Activated CD4-positive, alpha-beta T cell treated with anti-CD3 and anti-CD28 coated beads for 36 hours (primary cell): ENCODE data around the gene NDUFS8. TPM values are rescaled to one million over a fixed set of nuclear protein-coding genes. Genes with fewer than 3 reads are reported as not detected.

Source experiments
- ATAC-seq: fragments of 200-7000 bp; cut with Tn5 transposase; one replicate; pipeline ENCODE4 v1.10.0; 2021; ENCODE audit warnings: mild to moderate bottlenecking, moderate library complexity
- CTCF ChIA-PET: fragments of 350-600 bp; sonication (Branson Sonifier 250); formaldehyde crosslinking; loops from one replicate; lab custom pipeline; 2021; ENCODE audit warnings: antibody characterized with exemption; lab: Charles Lee
- POLR2A ChIA-PET: fragments of 350-600 bp; sonication (Branson Sonifier 250); formaldehyde crosslinking; loops from one replicate; lab custom pipeline; 2021; ENCODE audit warnings: antibody characterized with exemption, inconsistent platforms; lab: Charles Lee
- DNase-seq: peaks from one replicate; pipeline ENCODE4 v3.0.0-alpha.2; 2020
- H3K27ac Mint-ChIP-seq: one replicate; pipeline ENCODE4 v1.8.0; 2021; ENCODE audit warnings: mixed read lengths
- H3K27me3 Mint-ChIP-seq: one replicate; pipeline ENCODE4 v1.8.0; 2021; ENCODE audit warnings: mixed read lengths
- H3K36me3 Mint-ChIP-seq: one replicate; pipeline ENCODE4 v1.8.0; 2021; ENCODE audit warnings: low read depth, mixed read lengths
- H3K4me1 Mint-ChIP-seq: one replicate; pipeline ENCODE4 v1.8.0; 2021; ENCODE audit warnings: mixed read lengths
- H3K4me3 Mint-ChIP-seq: one replicate; pipeline ENCODE4 v1.8.0; 2021; ENCODE audit warnings: mild to moderate bottlenecking, moderate library complexity, mixed read lengths
- H3K9me3 Mint-ChIP-seq: one replicate; pipeline ENCODE4 v1.8.0; 2021; ENCODE audit warnings: low read depth, mixed read lengths
- intact Hi-C, 2 experiments: fragments of 100-400 bp; cut with DNase I in 1 of 2; cut with micrococcal nuclease in 1 of 2; formaldehyde crosslinking; loops; one replicate each; pipeline versions ENCODE4 v1.14.2 to v1.15.1; 2022 to 2024; cut with DNase I, micrococcal nuclease
- total RNA-seq, 2 experiments: library from RNA; stranded (reverse); gene quantifications; one replicate each; pipeline ENCODE4 v1.2.3, GENCODE V29; 2021

Gene NDUFS8
- total RNA-seq, 2 experiments from 2014 or later, result 108 to 113 TPM

DNA sequence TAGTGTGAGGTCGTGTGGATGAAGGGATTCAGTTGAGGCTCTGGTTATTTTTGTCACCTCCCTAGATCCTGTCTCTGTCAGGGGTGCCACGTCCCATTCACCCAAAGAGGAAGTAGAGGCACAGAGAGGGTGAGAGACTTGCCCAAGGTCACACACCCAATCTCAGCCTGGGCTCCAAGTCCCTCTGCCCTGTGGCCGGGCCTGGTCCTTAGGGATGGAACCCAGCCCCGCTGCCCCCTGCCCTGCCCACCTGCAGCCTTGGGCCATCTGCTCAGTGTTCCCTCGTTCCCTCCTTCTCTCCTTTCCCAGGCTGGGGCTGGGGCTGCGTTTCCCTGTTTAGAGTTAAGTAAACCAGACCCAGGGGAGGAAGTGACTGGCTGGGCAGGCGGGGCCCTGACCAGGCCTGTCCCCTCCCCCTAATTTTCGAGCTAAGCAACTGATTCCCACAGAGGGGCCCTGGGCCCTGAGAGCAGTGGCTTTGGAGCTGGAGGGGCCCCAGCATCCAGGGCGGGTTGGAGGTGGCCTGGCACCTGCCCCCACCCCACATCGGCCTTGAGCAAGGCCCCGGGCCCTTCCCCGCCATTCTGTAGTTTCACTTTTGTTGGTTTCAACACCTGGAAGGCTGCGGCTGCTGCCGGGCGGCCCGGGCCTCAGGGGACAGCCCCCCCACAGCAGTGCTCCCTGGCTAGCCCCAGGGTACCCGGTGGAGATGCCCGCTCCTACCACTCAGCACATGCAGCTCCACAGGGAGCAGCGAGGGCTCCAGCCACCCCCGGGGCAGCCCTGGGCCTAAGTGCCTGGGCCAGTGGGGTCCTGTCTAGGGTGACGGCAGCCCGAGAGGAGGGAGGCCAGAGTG lies 9.8 kb downstream of the NDUFS8 start:
- CTCF ChIA-PET, result interaction anchor here (0.6 kb wide), 1 partner anchor 71 kb away, joined by 3 read pairs; no protein-coding TSS in a partner anchor
- POLR2A ChIA-PET, result interaction anchor here (0.8 kb wide), 1 partner anchor 76 kb away, joined by 3 read pairs; no protein-coding TSS in a partner anchor
- peak overlapping the region; percentile 90 for H3K27ac Mint-ChIP-seq

DNA sequence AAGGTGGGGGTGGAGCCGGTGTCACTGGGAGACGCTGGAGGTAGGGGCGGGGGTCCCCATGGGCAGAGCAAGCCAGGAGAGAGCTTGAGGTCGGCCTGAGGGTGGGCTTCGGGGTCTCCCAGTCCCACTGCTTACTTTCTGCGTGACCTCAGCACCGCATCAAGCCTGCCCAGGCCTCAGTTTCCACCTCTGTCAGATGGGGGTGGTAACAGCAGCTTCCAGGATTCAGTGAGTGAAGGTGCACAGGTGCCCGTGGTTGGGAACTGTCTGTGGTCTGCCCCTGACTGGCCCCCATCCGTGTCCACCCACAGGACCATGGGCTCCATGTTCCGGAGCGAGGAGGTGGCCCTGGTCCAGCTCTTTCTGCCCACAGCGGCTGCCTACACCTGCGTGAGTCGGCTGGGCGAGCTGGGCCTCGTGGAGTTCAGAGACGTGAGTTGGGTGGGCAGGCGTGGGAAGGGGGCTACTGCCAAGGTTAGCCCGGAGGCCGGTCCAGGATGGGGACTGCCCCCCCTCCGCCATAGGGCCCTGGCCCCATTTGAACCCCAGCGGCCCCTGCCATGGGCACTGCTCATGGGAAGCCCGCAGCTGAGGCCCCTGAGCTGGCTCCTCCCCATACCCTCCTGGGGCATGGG lies 10.6 kb downstream of the NDUFS8 start:
- Mint-ChIP-seq H3K9me3 (no peaks in the 10 kb centered on the region), H3K4me1 (peaks cover 18% of the 10 kb centered on the region), H3K4me3 (peak overlapping the region; percentile 88), H3K36me3 (peaks cover 10% of the 10 kb centered on the region), H3K27ac (no peak overlapping the region), H3K27me3 (no peaks in the 10 kb centered on the region)
- ATAC-seq (no peak), DNase-seq (peak; percentile 5)
- ChIA-PET POLR2A (interaction anchor here (0.5 to 0.8 kb wide), 2 partner anchors 10 to 76 kb away, joined by 3 read pairs; no protein-coding TSS in a partner anchor), CTCF (no interaction called here)
- intact Hi-C loops, result loop anchor here (1.0 to 2.0 kb wide), 2 partner anchors 11 to 80 kb away; partner anchors contain the start of genes NDUFS8 (in 2 of the 2) and CHKA (in 1 of the 2)

More for the DNA sequence above, 9.8 kb downstream of the NDUFS8 start:
- peak; percentile 62 for ATAC-seq
- peak; percentile 78 for DNase-seq
- no peaks in the 10 kb centered on the region for H3K27me3 Mint-ChIP-seq
- no peaks in the 10 kb centered on the region for H3K9me3 Mint-ChIP-seq
- peak overlapping the region; percentile 88 for H3K4me3 Mint-ChIP-seq
- H3K36me3 Mint-ChIP-seq, result peaks cover 13% of the 10 kb centered on the region
- intact Hi-C loops, result loop anchor here (1.0 to 2.0 kb wide), 2 partner anchors 10 to 80 kb away; partner anchors contain the start of genes NDUFS8 (in 2 of the 2) and CHKA (in 1 of the 2)
- peaks cover 18% of the 10 kb centered on the region for H3K4me1 Mint-ChIP-seq

GRCh38 chr11:68041617-68042218 lies 11.2 kb downstream of the NDUFS8 start:
- H3K27ac Mint-ChIP-seq, result no peak overlapping the region
- H3K4me3 Mint-ChIP-seq, result no peak overlapping the region
- POLR2A ChIA-PET, result interaction anchor here (0.8 kb wide), 1 partner anchor 75 kb away, joined by 3 read pairs; no protein-coding TSS in a partner anchor
- no peaks in the 10 kb centered on the region for H3K27me3 Mint-ChIP-seq
- ATAC-seq (no peak), DNase-seq (peak; percentile 9)
- CTCF ChIA-PET, result no interaction called here
- H3K9me3 Mint-ChIP-seq, result no peaks in the 10 kb centered on the region
- intact Hi-C loops, result loop anchor here in 1 of 2 experiments (2.0 kb wide), 1 partner anchor 79 kb away; the partner anchor contains the start of gene CHKA
- H3K36me3 Mint-ChIP-seq, result peaks cover 10% of the 10 kb centered on the region
- peaks cover 17% of the 10 kb centered on the region for H3K4me1 Mint-ChIP-seq

GRCh38 chr11:68042219-68043028 lies 11.9 kb downstream of the NDUFS8 start:
- no peak overlapping the region for H3K27ac Mint-ChIP-seq
- POLR2A ChIA-PET, result interaction anchor here (0.7 kb wide), 1 partner anchor 481 kb away, joined by 4 read pairs; no protein-coding TSS in a partner anchor

DNA sequence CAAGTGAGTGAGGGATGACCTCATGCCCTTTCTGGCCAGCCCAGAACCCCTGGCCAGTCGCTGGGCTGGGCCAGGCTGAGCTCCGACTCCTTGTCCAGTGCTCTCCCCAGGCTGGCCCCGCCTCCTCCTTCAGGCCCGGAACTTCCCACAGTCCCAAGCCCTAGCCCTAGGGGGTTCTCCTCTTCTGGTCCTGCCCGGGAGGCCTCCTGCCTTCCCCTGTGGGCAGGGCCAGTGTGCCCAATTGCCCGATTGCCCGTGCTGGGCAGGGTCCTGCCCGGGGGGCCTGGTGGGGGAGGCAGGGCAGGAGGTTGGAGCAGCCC lies 12.5 kb downstream of the NDUFS8 start:
- ChIA-PET CTCF (interaction anchor here (1.0 kb wide), 1 partner anchor 176 kb away, joined by 4 read pairs; no protein-coding TSS in a partner anchor), POLR2A (interaction anchor here (0.7 kb wide), 1 partner anchor 480 kb away, joined by 4 read pairs; no protein-coding TSS in a partner anchor)
- ATAC-seq (no peak), DNase-seq (peak; percentile 4)
- no peaks in the 10 kb centered on the region for H3K9me3 Mint-ChIP-seq
- peaks cover 6% of the 10 kb centered on the region for H3K4me1 Mint-ChIP-seq
- no peak overlapping the region for H3K27ac Mint-ChIP-seq
- H3K27me3 Mint-ChIP-seq, result no peaks in the 10 kb centered on the region
- intact Hi-C loops, result no loop called here
- H3K4me3 Mint-ChIP-seq, result no peak overlapping the region
- peaks cover 13% of the 10 kb centered on the region for H3K36me3 Mint-ChIP-seq

More at GRCh38 chr11:68042219-68043028, 11.9 kb downstream of the NDUFS8 start:
- DNase-seq, result peak; percentile 4
- no peaks in the 10 kb centered on the region for H3K27me3 Mint-ChIP-seq
- peaks cover 9% of the 10 kb centered on the region for H3K4me1 Mint-ChIP-seq
- no peak overlapping the region for H3K4me3 Mint-ChIP-seq
- intact Hi-C loops, result no loop called here
- CTCF ChIA-PET, result interaction anchor here (1.0 kb wide), 1 partner anchor 177 kb away, joined by 4 read pairs; no protein-coding TSS in a partner anchor
- H3K9me3 Mint-ChIP-seq, result no peaks in the 10 kb centered on the region
- ATAC-seq, result no peak
- H3K36me3 Mint-ChIP-seq, result peaks cover 12% of the 10 kb centered on the region

GRCh38 chr11:68043349-68044144 lies 13.1 kb downstream of the NDUFS8 start:
- ATAC-seq (no peak), DNase-seq (peak; percentile 6)
- no peaks in the 10 kb centered on the region for H3K27me3 Mint-ChIP-seq
- H3K27ac Mint-ChIP-seq, result no peak overlapping the region
- ChIA-PET CTCF (interaction anchor here (1.0 kb wide), 1 partner anchor 176 kb away, joined by 4 read pairs; no protein-coding TSS in a partner anchor), POLR2A (no interaction called here)
- H3K36me3 Mint-ChIP-seq, result peaks cover 13% of the 10 kb centered on the region
- intact Hi-C loops, result no loop called here
- no peaks in the 10 kb centered on the region for H3K9me3 Mint-ChIP-seq
- no peak overlapping the region for H3K4me3 Mint-ChIP-seq
- peaks cover 6% of the 10 kb centered on the region for H3K4me1 Mint-ChIP-seq

GRCh38 chr11:68044145-68044813 lies 13.8 kb downstream of the NDUFS8 start:
- H3K4me1 Mint-ChIP-seq, result peaks cover 6% of the 10 kb centered on the region
- no peaks in the 10 kb centered on the region for H3K27me3 Mint-ChIP-seq
- ATAC-seq (no peak), DNase-seq (peak; percentile 3)
- no peaks in the 10 kb centered on the region for H3K9me3 Mint-ChIP-seq
- ChIA-PET CTCF (no interaction called here), POLR2A (no interaction called here)
- intact Hi-C loops, result no loop called here
- peaks cover 13% of the 10 kb centered on the region for H3K36me3 Mint-ChIP-seq
- H3K4me3 Mint-ChIP-seq, result no peak overlapping the region
- H3K27ac Mint-ChIP-seq, result no peak overlapping the region

GRCh38 chr11:68044898-68045351 lies 14.4 kb downstream of the NDUFS8 start:
- ChIA-PET POLR2A (no interaction called here), CTCF (no interaction called here)
- Mint-ChIP-seq H3K27me3 (no peaks in the 10 kb centered on the region), H3K4me3 (no peak overlapping the region), H3K9me3 (no peaks in the 10 kb centered on the region), H3K4me1 (peaks cover 6% of the 10 kb centered on the region), H3K36me3 (peaks cover 12% of the 10 kb centered on the region), H3K27ac (no peak overlapping the region)
- ATAC-seq (no peak), DNase-seq (no peak)
- intact Hi-C loops, result no loop called here

- DNase-seq, result peak; percentile 3
- intact Hi-C loops, result no loop called here
- H3K36me3 Mint-ChIP-seq, result peaks cover 17% of the 10 kb centered on the region
- H3K27ac Mint-ChIP-seq, result no peak overlapping the region
- POLR2A ChIA-PET, result no interaction called here
- no peaks in the 10 kb centered on the region for H3K4me1 Mint-ChIP-seq
- ATAC-seq, result no peak
- CTCF ChIA-PET, result no interaction called here
- no peaks in the 10 kb centered on the region for H3K9me3 Mint-ChIP-seq
- no peak overlapping the region for H3K4me3 Mint-ChIP-seq
- no peaks in the 10 kb centered on the region for H3K27me3 Mint-ChIP-seq
These were observed 17.2 kb downstream of the NDUFS8 start for GRCh38 chr11:68047437-68048290.
